ENCODE measurements around the gene ZCCHC13.
"Not testable (repeated sequence)": the region's sequence is repeated elsewhere in the genome, so short reads cannot be mapped to it uniquely, and the experiment has no call there.

ZCCHC13 gene

GRCh38 chrX:74293343-74293946, 10.5 kb upstream of the ZCCHC13 start:
- no peak for TF ChIP-seq CTCF (conservative IDR thresholded peaks at IDR 0.05)
- peak overlapping the region; percentile 94 for H3K27ac ChIP-seq

- TF ChIP-seq CTCF (conservative IDR thresholded peaks at IDR 0.05), result no peak
- no peak overlapping the region for H3K27ac ChIP-seq
Observed at GRCh38 chrX:74295101-74295500, 8.9 kb upstream of the ZCCHC13 start.

DNA sequence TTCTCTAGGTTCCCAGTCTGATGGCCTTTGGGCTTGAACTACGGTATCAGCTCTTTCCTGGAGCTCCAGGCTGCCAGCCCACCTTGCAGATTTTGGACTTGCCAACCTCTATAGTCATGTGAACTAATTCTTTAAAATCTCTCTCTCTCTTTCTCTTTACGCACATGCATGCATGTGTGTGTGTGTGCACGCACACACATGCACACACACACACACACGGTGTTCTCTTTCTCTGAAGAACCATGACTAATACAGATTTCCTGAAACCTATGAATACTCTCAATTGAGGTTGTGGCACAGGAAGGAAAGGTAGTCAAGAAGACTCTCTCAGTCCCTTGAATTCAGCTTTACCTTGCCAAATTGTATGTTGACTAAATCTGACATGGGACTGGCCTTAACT, 6.2 kb upstream of the ZCCHC13 start:
- TF ChIP-seq CTCF (conservative IDR thresholded peaks at IDR 0.05), result no peak
- H3K27ac ChIP-seq, result no peak overlapping the region

DNA sequence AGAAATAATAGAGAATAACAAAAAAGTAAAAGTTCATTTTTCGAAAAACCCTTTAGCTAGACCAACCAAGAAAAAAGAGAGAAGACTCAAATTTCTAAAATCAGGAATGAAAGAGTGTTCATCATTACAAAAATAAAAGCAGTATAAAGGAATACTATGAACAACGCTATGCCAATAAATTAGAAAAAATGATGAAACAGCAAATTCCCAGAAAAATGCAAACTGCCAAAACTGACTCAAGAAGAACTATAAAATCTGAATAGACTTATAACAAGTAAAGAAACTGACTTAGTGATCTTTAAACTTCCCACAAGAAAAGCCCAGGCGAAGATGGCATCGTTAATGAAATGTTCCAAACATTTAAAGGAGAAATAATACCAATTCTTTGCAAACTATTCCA, 3.1 kb upstream of the ZCCHC13 start:
- TF ChIP-seq CTCF (conservative IDR thresholded peaks at IDR 0.05), result no peak
- H3K27ac ChIP-seq, result no peak overlapping the region

- no peak overlapping the region for H3K27ac ChIP-seq
- TF ChIP-seq CTCF (conservative IDR thresholded peaks at IDR 0.05), result no peak
Observed at GRCh38 chrX:74318672-74319071, 14.7 kb downstream of the ZCCHC13 start.

GRCh38 chrX:74319321-74319720, 15.3 kb downstream of the ZCCHC13 start:
- not testable (repeated sequence) for H3K27ac ChIP-seq

DNA sequence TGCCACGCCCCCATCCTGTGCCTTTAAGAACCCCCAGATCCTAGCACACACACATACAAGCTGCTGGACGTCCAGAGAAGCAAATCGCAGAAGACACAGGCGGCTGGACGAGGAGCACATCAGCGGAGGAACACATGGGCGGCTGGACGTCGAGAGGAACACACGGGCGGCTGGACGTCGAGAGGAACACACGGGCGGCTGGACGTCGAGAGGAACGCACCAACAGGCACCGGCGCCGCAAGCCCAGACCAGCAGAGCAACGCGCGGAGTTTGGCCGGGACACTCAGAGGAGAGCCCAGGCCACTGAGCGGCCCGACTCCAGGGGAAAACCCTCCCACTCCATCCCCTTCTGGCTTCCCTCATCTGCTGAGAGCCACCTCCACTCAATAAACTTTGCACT, 17.2 kb downstream of the ZCCHC13 start:
- no peak overlapping the region for H3K27ac ChIP-seq
- TF ChIP-seq CTCF (conservative IDR thresholded peaks at IDR 0.05), result no peak

GRCh38 chrX:74324131-74324530, 20.2 kb downstream of the ZCCHC13 start:
- no peak overlapping the region for H3K27ac ChIP-seq
- TF ChIP-seq CTCF (conservative IDR thresholded peaks at IDR 0.05), result no peak

All from VCaP (cell line).